ENCODE data around the gene AXIN1.
A peak's percentile ranks its signal among the peaks of the same experiment; 100 is the strongest.
"Not testable (repeated sequence)": the region's sequence is repeated elsewhere in the genome, so short reads cannot be mapped to it uniquely, and the experiment has no call there.

Gene AXIN1

DNA sequence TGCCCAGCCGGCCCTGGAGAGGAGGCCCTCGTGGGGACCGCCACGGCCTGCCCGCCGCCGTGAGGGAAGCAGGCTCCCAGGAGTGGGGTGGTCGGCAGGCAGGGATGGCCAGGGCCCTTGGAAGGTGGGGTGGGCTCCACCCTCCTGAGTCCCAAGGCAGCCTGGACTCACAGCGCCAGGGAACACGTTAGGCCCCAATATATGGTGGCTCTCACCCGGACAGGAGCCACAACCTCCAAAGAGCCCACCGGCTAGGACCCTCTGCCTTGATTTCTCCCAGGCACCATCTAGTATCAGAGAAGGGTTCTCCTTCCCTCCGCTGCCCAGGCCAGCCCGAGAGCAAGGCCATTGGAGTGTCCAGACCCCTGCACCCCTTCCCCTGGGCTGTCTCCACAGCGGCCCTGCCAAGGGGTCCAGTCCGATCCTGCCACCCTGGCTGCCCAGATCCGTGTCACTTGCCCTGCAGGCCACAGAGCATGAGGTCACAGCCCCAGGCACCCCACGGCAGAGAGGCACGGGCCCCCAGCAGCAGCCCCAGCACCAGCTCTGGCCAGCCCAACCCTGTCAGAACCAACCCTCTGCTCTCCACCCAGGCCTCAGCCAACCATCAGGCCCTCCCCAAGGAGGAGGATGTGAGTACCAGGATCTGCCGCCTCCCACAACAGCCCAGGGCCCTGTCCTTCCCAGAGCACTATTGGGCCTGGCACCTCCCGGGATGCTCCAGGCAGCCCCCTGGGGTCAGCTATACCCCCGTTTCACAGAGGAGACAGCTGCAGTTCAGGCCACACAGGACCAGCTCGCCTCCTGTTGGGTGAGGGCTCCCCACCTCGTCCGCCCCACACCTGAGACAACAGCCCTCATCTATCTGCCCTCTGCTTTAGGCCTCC is 1.1 kb upstream of the AXIN1 start:
- DNase-seq: no peak

DNA sequence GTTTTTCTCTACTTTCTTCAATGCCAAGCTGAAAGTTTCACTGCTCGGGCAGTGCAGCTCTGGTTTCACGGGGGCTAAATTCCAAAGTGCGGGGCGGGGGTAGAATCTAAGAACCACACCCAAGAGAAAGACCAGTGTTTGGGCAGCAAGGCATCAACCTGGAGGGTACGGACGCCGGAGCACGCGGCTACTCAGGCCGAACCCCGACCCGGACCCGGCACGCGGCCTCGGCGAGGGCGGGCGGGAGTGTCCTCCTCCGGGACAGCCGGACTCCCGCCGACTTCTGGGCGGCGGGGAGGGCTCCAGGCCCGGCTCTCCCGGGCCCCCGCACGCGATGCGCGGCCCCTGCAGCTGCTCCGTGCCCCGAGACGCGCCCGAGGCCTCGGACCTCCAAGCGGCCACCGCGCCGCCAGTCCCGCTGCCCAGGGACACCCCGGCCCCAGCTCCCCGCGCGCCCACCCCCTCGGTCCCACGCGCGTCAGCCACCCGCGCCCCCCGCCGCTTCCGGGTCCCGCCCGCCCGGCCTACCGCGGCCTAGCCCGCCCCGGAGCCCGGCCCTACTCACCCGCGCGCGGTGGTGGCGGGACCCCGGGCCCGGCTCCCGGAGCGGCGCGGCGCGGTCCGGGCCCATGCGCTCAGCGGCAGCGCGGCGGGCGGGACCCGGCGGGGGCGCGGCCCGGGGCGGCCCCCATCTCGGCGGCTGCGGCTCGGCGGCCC is 561 bp downstream of the AXIN1 start:
- DNase-seq: peak; percentile 44

DNA sequence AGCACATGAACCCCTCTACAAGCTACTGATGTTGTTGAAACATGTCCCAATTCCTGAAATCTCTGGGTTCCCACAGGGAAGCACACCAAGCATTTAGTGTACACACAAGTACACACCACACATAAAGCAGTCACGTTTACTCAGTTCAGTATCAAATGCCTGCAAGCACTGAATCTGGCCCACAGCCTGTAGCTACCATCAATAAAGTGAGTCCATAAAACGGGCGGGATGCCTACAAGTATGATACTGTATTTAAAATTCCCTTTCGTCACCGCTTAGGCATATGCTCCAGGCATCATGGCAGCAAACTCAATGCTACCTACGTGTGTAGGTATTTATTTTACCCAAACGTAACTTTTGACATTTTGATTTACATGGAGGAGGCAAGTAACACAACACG is 2.3 kb downstream of the AXIN1 start:
- no peak for DNase-seq

DNA sequence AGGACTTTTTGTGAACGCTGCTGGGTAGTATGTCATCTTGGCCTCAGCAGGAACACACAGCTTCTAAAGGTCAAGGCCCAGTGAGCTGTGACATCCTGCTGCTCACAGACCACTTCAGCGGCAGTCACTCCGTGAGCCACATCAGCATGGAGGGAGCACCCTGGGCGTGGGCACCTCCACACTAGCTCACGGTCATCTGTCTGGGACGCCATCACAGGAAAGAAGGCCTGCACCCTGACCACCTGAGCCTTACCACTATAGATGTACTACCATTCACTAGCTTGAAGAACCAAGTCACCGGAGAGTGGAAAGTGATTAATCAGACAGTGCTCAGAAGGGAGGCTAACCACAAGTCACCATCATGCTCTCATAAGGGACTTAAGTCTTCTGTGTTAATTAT is 3.3 kb downstream of the AXIN1 start:
- no peak for DNase-seq

DNA sequence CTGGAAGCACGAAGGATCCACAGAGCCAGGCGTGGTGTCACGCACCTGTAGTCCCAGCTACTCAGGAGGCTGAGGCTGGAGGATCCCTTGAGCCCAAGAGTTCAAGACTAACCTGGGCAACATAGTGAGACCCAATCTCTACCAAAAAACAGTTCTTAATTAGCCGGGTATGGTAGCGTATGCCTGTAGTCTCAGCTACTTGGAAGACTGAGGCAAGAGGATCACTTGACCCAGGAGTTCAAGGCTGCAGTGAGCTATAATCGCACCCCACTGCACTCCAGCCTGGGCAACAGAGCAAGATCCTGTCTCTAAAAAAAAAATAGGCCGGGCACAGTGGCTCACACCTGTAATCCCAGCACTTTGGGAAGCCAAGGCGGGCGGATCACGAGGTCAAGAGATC is 4.0 kb downstream of the AXIN1 start:
- not testable (repeated sequence) for DNase-seq

DNA sequence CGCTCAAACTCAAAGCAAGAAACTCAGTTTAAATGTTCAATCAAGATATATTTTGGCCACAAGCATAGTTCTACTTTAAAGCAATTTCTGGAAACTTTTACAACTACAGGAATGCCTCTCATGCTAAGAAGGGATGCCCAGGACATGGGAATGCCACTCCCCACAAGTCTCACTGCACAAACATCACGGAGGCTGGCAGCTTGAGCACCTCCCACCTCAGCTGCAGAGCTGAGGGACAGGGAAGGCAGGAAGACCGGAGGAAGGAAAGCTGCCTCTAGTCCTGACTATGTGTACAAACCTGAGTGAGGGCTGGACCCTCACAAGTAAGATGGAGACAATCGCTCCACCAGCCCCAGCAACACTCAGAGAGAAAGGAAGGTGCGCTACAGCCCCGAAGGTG is 5.3 kb downstream of the AXIN1 start:
- no peak for DNase-seq

DNA sequence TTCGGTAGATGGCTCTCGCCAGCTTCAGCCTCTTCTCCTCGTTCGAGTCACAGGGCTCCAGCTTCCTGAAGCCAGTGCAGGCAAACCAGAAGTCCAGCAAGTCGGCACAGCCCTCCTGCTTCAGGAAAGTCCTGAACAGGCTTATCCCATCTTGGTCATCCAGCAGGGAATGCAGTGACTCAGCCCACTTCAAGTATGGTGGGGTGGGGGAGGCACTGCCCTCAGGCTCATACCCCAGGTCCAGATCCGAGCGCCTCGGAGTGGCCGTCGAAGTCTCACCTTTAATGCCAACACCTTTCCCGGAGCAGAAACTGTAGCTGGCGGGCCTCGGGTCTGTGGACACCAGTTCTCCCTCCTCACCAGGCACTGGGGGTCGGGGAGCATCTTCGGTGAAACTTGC is 5.9 kb downstream of the AXIN1 start:
- DNase-seq: no peak

DNA sequence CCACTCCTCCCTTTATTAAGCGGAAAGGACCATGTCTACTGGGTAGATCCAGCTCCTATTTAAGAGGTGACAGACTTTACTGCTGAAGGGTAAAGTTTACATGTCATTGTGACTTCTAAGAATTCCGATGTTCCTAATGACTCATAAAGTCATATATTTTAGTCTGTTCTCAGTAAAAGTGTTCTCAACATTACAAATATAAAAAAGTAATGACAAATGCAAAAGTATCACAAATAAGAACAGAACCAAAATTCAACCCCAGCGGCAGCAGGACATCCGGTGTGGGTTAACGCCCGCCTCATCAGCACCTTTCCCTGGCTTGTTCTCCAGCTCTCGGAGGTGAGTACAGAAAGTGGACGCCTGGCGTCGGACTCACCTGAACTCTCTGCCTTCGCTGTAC is 6.8 kb downstream of the AXIN1 start:
- DNase-seq: no peak

DNA sequence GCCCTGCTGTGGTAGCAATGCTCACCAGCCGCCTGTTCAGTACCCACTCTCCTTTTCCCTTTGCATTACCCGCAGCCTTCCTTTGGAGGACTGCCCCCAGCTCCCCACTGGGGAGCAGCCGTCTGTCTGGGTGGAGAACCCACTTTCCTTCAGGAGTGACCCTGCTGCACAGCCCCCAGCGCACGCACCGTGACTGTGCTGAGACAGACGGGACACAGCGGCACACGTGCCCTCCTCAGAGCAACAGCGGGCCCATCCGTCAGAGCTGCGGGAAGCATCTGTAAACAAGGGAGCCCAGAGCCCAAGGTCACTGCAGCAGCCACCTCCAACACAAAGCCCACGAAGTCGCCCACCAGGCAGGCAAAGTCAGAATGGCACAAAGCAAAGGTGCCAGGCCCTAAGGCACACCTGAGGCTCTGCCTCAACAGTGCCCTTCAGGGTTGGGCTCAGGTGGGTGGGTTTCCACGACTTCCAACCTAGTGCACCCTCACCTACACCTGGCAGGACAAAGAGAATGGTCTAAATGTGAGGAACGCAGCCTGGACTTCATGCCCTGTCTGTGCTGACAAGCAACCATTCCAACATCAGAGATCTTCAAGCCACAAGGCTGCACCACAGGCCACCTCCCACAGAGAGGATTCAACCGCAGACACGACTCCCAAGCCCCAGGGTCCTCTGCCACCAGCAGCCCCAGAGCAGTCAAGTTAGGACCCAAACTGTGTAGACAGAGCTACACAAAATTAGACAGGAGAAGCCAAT is 9.9 kb downstream of the AXIN1 start:
- DNase-seq: no peak

DNA sequence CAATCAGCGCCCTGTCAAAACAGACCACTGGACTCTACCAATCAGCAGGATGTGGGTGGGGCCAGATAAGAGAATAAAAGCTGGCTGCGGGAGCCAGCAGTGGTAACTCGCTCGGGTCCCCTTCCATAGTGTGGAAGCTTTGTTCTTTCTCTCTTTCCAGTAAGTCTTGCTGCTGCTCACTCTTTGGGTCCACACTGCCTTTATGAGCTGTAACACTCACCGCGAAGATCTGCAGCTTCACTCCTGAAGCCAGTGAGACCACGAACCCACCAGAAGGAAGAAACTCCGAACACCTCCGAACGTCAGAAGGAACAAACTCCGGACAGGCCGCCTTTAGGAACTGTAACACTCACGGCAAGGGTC is 10.6 kb downstream of the AXIN1 start:
- not testable (repeated sequence) for DNase-seq

DNA sequence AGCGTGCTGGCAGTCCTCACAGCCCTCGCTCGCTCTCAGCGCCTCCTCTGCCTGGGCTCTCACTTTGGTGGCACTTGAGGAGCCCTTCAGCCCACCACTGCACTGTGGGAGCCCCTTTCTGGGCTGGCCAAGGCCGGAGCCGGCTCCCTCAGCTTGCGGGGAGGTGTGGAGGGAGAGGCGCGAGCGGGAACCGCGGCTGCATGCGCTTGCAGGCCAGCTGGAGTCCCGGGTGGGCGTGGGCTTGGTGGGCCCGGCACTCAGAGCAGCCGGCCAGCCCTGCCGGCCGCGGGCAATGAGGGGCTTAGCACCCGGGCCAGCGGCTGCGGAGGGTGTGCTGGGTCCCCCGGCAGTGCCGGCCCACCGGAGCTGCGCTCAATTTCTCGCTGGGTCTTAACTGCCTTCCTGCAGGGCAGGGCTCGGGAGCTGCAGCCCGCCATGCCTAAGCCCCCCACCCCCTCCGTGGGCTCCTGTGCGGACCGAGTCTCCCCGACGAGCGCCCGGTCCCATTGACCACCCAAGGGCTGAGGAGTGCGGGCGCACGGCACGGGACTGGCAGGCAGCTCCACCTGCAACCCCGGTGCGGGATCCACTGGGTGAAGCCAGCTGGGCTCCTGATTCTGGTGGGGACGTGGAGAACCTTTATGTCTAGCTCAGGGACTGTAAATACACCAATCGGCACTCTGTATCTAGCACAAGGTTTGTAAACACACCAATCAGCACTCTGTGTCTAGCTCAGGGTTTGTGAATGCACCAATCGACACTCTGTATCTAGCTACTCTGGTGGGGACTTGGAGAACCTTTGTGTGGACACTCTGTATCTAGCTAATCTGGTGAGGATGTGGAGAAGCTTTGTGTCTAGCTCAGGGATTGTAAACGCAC is 11.2 kb downstream of the AXIN1 start:
- DNase-seq: not testable (repeated sequence)

DNA sequence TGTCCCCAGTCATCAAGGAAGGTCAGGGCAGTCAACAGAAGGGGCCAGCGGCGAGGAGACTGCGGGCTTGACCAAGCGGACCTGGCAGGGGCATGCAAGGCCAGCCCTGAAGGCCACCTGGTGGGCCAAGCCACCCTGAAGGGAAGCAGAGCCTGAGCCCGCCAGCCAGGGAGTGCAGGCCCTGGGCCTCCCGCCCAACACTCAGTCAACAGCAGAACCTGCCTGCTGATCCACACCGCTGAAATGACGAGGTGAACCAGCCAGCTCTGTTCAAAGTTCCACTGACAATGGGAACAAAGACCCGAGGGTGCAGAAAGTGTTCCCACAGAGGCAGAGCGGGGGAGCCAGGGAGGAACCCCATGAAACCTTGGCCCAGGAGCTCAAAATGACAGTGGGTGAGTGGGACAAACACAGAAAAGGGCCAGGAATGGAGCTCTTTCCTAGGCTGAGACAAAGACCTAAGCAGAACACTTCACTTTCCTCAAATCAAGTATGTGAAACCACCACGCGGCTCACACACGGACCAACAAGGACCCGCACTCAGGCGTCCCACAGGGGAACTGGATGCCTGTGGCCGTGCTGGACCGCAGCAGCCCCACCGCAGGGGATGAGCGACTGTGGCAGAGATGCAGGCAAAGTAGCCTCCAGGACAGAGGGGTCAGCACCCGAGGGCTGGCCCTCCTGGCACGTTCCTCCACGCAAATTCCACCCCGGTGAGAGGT is 12.0 kb downstream of the AXIN1 start:
- no peak for DNase-seq

DNA sequence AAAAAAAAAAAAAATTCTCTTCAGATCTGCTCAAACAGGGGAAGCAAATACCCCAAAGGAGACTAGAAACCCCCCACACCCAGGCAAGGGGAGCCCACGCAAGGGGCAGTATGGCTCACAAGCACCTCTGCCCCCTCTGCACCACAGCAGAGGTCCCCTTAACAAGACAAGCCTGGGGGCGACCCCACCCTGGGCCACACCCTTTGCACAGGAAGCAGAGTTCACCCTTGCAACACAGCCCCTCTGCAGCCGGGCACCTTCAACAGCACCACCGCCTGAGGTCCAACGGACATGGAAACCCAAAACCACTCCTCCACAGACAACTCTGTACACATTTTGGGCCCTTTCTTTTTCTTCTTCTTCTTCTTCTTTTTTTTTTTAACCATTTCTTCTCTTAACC is 12.8 kb downstream of the AXIN1 start:
- peak; percentile 22 for DNase-seq

DNA sequence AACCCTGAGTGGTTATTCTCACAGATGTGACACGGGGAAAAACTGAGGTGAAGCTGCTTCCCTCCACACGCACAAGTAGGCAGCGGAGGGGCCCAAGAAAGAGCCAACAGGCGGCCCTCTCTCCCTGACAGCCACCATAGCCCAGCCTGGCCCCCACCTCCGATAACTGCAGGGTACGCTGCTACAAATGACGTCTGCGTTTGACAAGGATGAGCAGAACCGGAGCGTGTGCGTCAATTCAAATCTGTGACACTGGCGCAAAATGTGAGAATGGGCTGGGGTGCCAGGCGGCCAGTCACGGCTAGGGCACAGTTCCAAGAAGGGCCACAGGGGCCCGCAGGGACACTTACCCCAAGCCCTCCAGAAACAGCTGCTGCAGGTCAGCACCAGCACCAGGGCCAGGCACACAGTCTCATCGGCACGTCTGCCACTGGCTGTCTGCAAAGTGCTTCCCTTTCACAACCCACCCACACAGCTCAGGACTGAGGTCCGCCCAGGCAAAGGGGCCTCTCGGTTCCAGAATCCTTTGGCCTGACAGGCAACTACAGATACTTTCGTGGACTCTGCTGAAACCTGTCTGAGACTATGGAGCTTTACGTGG is 14.4 kb downstream of the AXIN1 start:
- DNase-seq: no peak

DNA sequence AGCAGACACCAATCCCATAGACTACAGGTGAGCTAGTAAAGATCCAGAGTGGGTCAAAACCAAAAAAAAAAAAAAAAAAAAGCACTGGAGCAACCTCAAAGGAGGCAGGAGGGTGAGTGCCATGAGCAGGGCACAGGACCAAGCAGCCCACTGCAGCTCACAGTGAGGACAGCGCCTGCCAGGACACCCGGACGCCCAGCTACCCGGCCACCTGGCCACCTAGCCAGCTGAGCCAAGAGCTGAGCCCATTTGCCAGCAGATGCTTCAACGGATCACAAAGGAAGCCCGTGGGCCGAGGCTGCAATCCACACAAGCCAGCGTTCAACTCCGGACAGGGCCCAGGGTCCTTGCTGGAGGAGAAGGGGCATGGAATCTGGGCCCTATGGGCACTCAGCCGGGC is 15.1 kb downstream of the AXIN1 start:
- no peak for DNase-seq

DNA sequence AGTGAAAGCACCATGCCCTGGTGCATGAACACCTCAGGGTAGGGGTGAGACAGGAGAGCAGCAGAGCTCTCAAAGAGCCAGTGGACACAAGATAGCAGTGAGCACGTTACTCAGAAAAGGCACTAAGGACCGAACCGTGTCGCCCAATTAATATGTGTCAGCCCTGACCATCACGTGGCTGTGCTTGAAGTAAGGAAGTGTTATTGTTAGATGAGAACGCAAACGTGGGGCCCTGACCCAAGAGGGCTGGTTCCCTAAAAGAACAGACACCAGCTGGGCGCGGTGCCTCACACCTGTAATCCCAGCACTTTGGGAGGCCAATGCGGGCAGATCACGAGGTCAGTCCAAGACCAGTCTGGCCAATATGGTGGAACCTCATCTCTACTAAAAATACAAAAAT is 16.3 kb downstream of the AXIN1 start:
- DNase-seq: no peak

DNA sequence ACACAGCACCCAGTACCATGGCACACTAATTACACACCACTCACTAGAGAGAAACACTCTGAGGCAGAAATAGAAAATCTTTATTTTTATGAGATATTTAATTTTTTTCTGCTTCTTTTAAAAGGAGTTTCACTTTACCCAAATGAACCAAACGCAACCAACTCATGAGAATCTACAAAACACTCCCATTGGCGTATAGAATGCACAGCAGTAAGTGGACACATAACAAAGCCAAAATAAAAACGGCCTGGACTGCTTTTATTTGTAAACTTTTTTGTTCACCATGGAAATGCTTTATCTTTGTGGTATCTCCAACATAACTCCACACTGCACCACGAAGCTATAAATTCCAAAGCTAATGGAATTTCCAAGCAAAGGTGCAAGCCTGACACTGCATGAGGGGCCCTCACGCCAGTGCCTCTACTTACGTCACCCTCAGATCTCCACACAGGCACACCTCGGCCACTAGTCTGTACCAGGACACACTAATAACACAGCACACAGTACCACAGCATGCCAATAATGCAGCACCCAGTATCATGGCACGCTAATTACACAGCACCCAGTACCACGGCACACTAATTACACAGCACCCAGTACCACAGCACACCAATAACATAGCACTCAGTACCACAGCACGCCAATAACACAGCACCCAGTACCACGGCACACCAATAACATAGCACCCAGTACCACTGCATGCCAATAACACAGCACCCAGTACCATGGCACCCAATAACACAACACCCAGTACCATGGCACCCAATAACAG is 17.5 kb downstream of the AXIN1 start:
- DNase-seq: not testable (repeated sequence)

DNA sequence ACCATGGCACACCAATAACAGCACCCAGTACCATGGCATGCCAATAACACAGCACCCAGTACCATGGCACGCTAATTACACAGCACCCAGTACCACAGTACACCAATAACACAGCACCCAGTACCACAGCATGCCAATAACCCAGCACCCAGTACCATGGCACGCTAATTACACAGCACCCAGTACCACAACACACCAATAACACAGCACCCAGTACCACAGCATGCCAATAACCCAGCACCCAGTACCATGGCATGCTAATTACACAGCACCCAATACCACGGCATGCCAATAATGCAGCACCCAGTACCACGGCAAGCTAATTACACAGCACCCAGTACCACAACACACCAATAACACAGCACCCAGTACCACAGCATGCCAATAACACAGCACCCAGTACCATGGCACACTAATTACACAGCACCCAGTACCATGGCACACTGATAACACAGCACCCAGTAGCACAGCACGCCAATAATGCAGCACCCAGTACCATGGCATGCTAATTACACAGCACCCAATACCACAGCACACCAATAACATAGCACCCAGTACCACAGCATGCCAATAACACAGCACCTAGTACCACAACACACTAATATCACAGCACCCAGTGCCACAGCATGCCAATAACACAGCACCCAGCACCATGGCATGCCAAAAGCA is 18.2 kb downstream of the AXIN1 start:
- DNase-seq: not testable (repeated sequence)

DNA sequence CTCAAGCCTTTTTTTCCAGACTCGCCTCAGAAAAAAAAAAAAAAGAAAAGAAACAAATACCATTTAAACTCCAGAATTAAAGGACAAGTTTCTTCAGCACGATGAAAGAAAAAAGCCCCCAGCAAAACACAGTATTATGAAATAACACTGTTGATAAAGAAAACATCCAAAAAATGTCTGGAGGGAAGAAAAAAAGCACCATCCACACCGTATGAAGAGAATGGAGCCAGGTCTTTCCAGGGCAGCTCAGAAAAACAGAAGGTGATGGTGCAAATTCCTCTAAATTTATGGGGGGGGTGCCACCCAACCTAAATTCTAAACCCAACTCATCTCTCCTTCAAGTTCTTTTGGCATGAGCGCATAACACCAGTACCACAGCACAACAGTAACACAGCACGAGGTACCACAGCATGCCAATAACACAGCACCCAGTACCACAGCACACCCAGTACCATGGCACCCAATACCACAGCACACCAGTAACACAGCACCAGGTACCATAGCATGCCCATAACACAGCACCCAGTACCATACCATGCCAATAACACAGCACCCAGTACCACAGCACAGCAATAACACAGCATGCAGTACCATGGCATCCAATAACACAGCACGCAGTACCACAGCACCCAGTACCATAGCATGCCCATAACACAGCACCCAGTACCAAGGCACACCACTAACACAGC is 19.0 kb downstream of the AXIN1 start:
- DNase-seq: no peak
